GM21390 (cell line): ENCODE data around the gene GK.
"Not testable (repeated sequence)": the region's sequence is repeated elsewhere in the genome, so short reads cannot be mapped to it uniquely, and the experiment has no call there.

Source experiments
- ATAC-seq: cut with Tn5 transposase; IDR thresholded peaks from one replicate; pipeline ENCODE4 v1.9.1; 2021; ENCODE audit not compliant: unreplicated experiment

The GK gene

DNA sequence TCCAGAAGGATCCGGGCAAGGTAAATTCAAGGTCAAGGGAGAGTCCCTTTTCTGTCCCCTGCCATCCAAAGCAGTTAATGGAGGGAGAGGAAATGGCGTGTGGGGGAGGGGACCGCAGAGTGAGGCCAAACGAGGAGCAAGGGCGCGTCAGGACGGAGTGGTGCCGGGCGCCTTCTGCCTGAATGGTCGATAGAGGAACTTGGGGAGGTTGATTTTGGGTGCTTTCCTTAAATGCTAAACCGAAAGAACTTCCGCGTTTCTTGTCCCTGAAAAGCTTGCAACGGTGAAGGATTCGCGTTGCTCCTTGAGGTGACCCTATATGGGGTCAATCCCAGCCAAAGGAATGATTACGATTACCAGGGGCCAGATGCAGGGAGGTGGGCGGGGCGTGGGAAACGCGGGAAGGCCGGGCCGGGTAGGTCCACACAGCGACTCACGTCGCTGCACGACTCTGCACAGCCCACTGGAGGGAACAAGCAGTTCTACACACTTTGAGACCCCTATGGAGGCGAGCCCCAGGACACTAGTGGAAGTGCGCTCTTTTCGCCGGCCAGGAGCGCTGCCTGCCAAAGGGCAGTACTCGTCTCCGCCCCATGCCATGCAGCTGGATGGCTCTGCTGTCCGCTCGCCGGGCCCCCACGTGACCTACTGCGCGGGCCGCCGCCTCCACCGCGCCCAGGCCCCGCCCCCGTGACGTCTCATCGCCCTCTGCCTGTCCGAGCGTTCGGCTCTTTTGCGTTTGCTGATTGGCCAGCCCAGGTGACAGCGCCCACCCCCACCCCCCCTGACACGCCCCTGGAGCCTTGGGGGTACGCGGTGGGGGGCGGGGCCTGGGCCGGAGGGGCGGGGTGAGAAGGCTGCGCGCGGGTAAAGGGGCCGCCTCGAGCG, 452 bp upstream of the GK start:
- ATAC-seq = peak; percentile 89

DNA sequence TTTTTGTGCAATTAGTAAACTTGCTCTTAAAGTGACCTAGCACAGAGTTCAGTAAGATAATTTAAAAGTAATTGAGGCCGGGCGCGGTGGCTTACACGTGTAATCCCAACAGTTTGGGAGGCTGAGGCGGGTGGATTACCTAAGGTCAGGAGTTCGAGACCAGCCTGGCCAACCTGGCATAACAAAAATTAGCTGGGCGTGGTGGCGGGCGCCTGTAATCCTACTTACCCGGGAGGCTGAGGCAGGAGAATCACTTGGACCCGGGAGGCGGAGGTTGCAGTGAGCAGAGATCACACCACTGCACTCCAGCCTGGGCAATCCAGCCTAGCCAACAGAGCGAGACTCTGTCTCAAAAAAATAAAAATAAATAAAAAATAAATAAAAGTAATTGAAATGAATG, 1.2 kb downstream of the GK start:
- not testable (repeated sequence) for ATAC-seq

DNA sequence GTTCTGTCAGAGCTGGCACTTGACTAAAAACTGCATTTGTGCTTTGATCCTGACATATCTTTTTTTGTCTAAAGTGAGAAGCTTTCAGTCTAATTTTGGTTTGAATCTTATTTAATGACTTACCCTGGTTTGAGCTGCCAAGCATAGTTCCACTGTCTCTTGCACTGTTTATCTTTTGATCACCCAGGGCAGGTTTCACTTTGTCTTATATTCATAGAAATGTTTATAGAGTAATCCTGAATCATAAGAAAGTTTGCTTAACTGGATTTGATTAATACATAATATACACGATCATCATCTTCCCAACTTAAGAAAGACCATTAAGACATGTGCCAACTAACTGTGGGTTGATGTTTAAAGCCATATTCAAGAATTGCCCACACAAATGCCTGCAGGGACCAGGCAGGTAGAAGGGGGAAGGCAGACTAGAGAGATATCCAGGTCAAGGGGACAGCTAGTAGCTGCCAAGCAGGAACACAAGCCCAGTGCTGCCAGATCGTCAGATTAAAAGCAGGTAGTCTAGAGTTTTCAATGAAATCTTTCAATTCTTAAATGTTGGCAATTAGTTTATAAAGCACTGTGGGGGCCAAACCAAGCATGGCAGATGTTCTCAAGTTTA, 1.9 kb downstream of the GK start:
- ATAC-seq = no peak

DNA sequence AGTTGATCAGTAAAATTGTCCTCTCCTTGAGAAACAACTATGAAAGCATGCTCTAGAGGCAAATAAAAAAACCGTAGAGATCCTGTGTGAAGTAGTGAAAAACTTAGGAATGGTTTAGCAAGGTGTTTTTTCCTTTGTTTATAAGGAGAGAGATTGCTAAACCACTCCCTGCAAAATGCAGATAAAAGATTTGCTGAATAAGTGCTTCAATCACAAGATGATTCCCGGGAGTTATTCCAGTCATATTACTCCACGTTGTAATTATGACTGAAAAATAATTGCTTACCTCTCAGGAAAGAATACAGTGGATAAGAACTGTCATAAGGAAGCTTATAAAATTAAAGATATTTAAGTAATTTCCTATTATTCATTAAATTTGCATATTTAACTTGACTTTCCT, 2.8 kb downstream of the GK start:
- no peak for ATAC-seq

DNA sequence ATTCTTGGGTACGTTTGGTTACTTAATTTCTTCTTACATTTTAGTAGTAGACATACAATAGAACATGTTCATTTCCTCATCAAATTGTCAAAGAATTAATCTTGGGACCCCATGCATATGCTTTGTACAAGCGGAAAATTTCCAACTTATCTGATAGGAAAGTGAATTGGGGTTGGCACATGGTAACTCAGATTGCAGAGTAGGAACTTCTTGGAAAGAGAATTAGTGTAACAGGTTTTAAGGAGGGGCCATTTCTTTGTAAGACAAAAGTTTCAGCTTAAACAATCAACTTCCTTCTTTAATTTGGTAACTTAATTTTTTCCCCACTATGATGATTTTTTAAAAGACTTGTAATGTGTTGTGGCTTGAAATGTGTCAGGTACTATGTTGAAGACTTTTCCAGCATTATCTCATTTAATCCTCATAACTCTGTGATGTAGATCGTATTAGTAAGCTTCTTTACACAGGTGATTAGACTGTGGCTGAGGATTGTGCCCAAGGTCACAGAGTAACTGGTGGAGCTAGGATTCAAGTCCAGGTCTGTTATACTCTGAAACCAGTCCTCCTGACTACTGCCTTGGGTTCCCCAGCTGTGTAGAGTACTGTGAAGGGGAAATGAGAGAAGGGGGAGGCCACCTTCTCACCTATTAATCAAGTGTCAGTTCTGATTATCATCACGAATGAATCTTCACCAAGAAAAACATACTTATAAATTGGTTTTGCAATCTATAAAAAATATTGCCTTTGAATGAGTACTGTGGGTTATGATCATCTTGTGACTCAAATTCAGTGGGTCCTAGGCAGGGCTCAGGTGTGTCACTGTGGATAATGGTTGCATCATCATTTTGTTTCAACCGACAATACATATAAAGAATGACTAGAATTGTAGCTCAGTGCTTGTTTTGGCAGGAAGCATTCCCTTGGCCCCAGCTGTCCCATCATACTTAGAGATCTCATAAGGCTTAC, 4.3 kb downstream of the GK start:
- no peak for ATAC-seq

DNA sequence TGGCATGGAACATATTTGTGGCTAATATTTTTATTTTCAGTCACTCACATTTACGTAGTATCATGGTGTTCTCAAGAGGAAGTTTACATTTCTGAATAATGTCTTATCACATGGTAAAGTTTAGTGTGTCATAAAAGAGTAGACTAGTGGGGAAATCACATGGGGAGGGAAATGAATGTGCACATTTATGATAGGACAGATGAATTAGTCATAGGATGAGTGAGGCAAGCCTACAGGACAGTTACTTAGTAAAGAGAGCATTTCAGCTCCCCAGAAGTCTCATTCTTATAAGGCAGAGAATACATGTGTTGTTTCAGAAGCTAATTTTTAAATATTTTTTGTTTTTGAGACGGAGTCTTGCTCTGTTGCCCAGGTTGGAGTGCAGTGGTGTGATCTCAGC, 6.2 kb downstream of the GK start:
- ATAC-seq = no peak

DNA sequence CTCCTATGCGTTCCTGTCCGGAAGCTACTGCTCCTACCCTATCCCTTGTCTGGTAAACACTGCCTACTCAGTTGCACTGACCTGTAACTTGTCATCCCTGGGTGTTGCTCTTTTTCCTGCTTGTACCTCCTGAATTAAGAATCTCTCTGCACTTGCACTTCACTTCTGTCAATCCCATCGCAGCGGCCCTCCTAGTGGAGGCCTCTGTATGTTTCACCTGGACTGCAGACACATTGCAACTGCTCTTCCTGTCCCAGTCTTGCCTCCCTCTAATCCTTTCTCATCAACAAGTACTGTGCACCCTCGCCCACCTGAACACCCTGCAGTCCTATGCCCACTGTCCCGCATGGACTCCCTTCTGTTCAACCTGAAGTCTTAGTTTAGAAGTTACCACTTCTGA, 8.0 kb downstream of the GK start:
- ATAC-seq = no peak

DNA sequence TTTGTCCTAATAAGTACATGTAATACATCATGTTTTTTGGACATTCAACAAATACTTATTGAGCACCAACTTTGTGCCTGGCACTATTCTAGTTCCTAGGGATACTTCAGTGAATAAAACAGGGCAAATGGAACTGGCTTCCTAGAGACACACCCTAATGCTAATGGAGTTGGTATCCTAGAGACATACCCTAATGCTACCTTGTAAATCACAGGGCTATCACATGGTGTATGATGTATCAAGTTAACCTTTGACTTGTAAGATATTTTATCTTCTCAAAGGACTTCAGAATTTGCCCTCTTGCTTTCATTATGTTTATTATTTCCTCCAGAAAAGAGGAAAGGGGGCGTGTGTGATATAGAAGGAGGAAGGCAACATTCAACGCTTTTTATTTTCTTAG, 10.1 kb downstream of the GK start:
- no peak for ATAC-seq

DNA sequence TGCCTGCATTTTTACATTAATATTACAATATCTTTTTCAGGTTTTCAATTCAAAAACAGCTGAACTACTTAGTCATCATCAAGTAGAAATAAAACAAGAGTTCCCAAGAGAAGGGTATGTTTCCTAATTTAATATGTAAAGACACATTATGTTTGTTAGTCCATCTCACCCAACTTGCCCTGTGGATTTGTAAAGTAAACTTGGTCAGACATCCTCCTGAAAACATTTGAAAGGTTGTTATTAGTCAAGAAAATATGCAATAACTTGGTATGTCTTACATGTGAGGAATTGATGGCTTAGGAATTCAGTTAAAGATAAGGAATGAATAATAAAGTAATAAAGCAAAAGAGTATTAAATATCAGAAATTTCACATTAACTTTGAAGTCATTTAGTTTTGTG, 12.2 kb downstream of the GK start:
- ATAC-seq = no peak

DNA sequence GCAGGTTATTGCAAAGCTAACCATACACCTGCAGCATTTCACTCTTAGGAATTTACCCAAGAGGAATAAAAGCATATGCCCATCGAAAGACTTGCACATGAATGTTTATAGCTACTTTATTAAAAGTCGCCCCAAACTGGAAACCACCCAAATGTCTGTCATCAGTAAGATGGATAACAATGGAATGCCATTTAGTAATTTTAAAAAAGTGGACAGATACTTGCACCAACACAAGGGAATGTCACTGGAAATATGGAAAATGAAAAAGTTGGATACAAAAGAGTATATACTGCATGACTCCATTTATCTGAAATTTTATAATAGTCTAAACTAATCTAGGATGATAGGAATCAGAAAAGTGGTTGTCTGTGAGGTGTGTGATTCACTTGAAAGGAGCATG, 12.9 kb downstream of the GK start:
- ATAC-seq = no peak

DNA sequence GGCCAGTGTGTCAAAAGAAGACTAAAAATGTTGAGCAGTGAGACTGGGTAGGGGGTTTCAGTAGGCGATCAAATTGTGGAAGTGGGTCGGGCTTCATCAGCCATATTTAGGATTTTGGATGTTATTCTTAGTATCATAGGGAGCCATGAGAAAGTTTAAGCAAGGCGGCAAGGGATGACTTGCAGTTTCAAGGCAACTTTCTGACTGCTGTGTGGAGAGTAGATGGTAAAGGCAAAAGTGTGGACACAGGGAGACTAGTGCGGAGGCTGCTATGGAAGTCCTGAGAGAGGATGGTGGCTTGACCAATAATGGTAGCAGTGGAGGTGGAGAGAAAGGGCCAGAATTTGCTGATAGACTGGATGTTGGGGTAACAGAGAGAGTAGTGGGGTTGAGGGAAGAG, 15.4 kb downstream of the GK start:
- no peak for ATAC-seq

DNA sequence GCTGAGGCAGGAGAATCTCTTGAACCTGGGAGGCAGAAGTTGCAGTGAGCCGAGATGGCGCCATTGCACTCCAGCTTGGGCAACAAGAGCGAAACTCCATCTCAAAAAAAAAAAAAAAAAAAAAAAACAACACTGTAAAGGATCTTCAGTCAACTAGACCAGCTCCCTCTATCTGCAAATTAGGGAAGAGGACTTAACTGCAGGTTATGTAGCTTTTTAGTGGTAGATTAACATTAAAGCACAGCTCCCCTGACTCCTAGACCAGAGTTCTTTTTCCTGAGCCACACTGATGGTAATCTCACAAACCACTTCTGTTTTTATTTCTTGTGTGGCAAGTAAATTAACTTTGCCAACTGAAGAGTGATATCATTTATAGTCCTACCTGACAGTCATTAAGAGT, 18.0 kb downstream of the GK start:
- ATAC-seq = not testable (repeated sequence)

DNA sequence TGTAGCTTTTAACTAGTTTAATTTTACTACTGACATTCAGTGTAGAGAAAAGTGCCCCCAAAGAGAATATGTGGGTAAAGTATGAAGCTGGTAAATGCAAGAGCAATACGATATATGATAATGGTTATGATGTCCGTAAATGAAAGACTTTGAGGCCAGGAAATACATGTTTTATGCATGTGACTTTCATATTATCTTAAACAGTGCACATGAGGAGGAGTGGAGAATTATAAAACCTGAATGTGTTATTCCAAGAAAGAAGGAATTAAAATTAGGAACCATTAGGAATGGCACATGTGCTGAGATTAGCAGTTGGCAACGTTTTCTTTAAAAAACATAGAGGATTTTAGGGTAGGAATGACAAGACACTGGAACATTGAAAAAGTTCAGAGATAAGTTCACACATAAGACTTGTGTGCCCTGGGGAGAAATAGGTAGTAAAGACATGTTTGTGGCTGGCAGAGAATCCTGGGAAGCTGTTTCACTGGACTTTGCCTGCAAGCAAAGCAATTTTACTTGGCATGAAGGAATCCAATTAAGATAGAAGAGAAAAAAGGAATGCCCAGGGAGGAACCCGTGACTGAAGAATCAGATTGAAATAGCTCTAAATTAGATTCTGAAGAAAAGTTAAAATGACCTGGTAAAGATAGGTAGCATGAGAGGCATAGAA, 20.0 kb downstream of the GK start:
- ATAC-seq = no peak

DNA sequence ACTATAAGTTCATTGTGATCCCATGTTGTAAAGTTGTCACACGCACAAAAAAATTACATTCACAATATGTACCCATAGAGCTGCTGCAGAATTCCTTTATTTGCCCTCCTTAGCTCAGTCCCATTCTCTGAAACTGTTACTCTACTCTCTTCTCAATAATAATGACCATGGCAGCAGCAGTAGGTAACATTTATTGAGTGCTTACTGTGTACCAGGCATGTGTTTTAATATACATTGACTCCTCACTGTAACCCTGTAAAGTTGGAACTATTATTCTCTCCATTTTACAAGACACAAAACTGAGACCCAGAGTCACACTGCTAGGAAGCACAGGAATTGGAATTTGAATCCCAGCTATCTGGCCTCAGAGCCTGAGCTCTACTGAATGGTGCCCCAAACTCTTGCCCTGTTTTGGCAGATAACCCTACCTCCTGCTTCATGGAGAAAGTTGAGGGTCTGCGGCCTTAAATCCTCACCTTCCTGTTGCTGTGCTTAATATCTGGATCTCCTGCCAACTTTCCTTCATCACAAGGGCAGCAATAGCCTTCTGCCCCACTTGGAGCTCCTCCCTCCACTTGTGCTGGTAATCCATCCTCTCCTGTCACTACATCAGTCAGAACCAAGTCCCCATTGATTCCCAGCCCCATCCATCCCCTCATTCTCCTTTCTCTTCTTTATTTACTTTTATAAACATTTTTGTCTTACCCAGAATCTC, 20.8 kb downstream of the GK start:
- no peak for ATAC-seq

DNA sequence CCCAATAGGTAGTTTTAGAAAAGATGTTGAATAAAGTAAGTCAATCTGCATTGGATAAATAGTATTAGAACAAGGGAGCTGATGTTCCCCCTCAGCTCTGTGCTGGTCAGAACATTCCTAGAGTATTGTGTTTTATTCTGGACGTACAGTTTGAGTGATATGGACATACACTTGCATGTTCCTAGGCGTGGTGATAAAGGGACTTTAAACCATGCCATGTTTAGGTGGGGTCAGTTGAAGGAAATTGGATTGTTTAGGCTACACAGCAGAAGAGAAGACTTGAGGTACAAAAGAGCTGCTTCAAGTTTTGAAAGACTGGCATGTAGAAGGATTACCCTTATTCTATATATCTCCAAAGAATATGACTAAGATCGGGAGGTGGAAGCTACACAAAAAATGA, 21.6 kb downstream of the GK start:
- ATAC-seq = no peak

DNA sequence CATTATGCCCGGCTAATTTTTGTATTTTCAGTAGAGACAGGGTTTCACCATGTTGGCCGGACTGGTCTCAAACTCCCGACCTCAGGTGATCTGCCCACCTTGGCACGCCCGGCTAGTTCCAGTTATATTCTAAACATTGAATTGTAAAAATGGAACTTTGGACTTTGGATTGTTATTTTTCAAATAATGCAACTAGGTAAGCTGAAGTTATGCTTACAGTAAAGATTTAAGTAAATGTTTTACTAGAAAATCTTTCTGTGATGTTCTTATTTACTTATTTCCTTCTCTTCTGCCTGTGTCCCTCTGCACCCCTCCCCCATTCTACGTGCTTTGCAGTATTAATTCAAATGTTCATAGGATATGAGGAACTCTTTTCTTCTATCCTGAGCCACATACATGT, 26.1 kb downstream of the GK start:
- no peak for ATAC-seq

DNA sequence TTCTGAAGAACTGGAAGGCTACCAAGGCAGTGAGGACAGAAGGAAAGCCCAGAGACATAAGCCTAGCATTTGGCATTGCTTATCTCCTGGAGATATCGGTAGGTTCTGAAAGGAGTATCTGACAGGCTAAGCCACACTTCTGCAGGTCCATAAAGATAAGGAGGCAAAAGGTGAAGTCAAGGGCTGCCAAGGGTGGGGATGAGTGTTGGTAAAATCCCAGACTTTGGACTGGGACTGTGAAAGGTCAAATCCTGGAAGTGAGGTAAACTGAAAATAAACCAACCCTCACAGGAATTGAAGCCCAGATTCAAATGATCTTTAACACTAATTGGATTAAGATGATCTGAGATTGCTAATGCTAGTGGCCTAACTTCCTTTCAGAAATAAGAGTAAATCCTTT, 27.4 kb downstream of the GK start:
- no peak for ATAC-seq

DNA sequence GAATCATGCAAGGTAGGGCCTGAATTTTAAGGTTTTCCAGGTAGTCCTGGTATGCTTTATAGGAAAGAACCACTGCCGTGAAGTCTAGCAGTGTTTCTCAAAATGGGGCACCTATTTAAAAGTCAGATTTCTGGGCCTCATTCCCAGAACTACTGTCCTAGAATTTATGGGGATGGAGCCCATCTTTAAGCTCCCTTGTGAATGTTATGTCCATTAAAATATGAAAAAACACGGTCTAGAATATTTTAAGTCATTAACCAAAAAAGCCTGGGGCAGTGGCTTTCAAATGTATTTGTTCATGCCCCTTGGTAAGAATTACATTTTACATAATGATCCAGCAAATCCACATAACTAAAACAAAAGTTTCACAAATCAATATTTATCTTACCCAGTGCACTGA, 35.4 kb downstream of the GK start:
- no peak for ATAC-seq

DNA sequence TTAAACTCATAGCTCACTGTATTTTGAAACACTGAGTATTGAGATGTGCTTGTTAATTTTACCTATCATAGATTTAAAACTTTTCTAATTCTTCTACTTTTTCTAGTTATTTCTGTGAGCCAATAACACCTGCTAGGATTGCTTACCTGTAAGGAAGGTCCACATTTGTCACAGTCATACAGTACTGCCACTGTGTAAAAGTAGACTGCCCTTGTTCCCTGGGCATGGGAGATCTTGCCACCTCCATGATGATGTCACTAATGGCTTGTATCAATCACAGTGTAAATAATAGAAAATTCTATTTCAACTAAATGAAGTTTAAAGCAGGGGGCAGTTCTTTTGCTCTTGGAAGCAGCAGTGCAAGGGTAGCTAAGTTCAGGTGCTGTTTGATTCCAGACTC, 35.9 kb downstream of the GK start:
- no peak for ATAC-seq

DNA sequence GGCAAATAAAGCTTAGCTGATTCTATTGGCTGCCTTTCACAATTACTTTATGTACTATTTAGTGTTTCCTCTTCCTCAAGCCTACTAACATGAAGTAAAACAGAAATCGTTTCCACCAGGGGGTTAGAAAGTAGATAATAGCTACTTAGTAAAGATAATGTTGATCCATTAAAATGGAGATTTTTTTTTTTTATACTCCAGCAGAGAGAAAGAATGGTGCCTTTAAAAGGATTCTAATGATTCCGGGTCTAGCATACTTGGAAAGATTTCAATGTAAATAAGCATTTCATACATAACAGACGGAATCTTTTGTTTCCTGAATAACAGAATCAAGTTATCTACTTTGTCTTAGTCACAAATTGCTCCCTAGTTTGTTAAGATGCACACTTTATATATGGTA, 37.1 kb downstream of the GK start:
- no peak for ATAC-seq
